OCI-LY7 (cell line): ENCODE measurements around the gene MACC1. TPM values are rescaled to one million over a fixed set of nuclear protein-coding genes. Genes with fewer than 3 reads are reported as not detected.

Experiments
- BruUV-seq: library from RNA; stranded (reverse); fragments of 400-500 nt; replicated peaks from 2 replicates; lab custom pipeline; 2021; lab: Mats Ljungman, UMichigan
- CTCF ChIA-PET: fragments of 300-600 bp; sonication (Branson Sonifier 250); formaldehyde crosslinking; loops from one replicate; lab custom pipeline; 2022; ENCODE audit warnings: antibody characterized with exemption; ENCODE audit not compliant: unreplicated experiment; lab: Charles Lee
- POLR2A ChIA-PET: fragments of 300-600 bp; sonication (Branson Sonifier 250); formaldehyde crosslinking; loops from one replicate; lab custom pipeline; 2022; ENCODE audit warnings: antibody characterized with exemption; lab: Charles Lee
- DNase-seq: peaks from one replicate; pipeline ENCODE4 v3.0.0-alpha.2; 2015; ENCODE audit warnings: low spot score
- H2AFZ ChIP-seq: fragments of 200-600 bp; sonication (generic), shearing (Covaris generic); 2 replicates; pipeline ENCODE4 v1.6.1; 2014; ENCODE audit warnings: mild to moderate bottlenecking, antibody characterized with exemption, low read length, moderate library complexity
- H3K27ac ChIP-seq: fragments of 200-600 bp; sonication (generic); 2 replicates; pipeline ENCODE4 v1.5.1; 2014; ENCODE audit warnings: mixed run types, low read depth, mild to moderate bottlenecking, moderate library complexity, low read length, inconsistent platforms; ENCODE audit not compliant: poor library complexity, severe bottlenecking
- H3K36me3 ChIP-seq: fragments of 200-600 bp; sonication (generic); 2 replicates; pipeline ENCODE4 v1.6.1; 2014; ENCODE audit warnings: mild to moderate bottlenecking, antibody characterized with exemption, low read length, moderate library complexity, mixed read lengths; ENCODE audit not compliant: insufficient read depth
- H3K4me1 ChIP-seq: fragments of 200-600 bp; sonication (generic); 2 replicates; pipeline ENCODE4 v1.5.1; 2014; ENCODE audit warnings: mild to moderate bottlenecking, low read length; ENCODE audit not compliant: insufficient read depth, poor library complexity, severe bottlenecking
- H3K4me2 ChIP-seq: fragments of 200-600 bp; sonication (generic); 2 replicates; pipeline ENCODE4 v1.6.1; 2014; ENCODE audit warnings: mild to moderate bottlenecking, low read length
- H3K4me3 ChIP-seq: fragments of 200-600 bp; sonication (generic); 2 replicates; pipeline ENCODE4 v1.5.1; 2014; ENCODE audit warnings: mild to moderate bottlenecking, low read depth, low read length; ENCODE audit not compliant: poor library complexity, severe bottlenecking
- H3K79me2 ChIP-seq: fragments of 200-600 bp; sonication (generic); 2 replicates; pipeline ENCODE4 v1.6.1; 2016; ENCODE audit warnings: low read depth, mild to moderate bottlenecking, low read length, moderate library complexity, mixed read lengths; ENCODE audit not compliant: insufficient read depth
- H3K9me2 ChIP-seq: fragments of 200-600 bp; sonication (generic); 2 replicates; pipeline ENCODE4 v1.6.1; 2016; ENCODE audit warnings: mild to moderate bottlenecking, low read length, mixed read lengths; ENCODE audit not compliant: insufficient read depth
- H3K9me3 ChIP-seq: fragments of 200-600 bp; sonication (generic); 2 replicates; pipeline ENCODE4 v1.6.1; 2014; ENCODE audit warnings: mild to moderate bottlenecking, mixed run types, low read length, mixed read lengths
- H4K20me1 ChIP-seq: fragments of 200-600 bp; sonication (generic); 2 replicates; pipeline ENCODE4 v1.6.1; 2014; ENCODE audit warnings: mild to moderate bottlenecking, antibody characterized with exemption, low read length, moderate library complexity, mixed read lengths; ENCODE audit not compliant: insufficient read depth
- CTCF ChIP-seq: fragments of 200-600 bp; sonication (generic); conservative IDR thresholded peaks from 2 replicates; pipeline ENCODE4 v1.5.1; 2014; ENCODE audit warnings: mild to moderate bottlenecking, antibody characterized with exemption, low read length, moderate library complexity, mixed read lengths
- EZH2phosphoT487 ChIP-seq: fragments of 200-600 bp; sonication (generic); IDR thresholded peaks from 2 replicates; pipeline ENCODE4 v1.6.1; 2018; ENCODE audit warnings: low read depth, borderline replicate concordance, mild to moderate bottlenecking, mixed run types, antibody characterized with exemption, low read length, moderate library complexity, mixed read lengths
- intact Hi-C: fragments of 100-400 bp; cut with micrococcal nuclease; formaldehyde crosslinking; loops from one replicate; pipeline ENCODE4 v1.10.0; 2022; ENCODE audit not compliant: unreplicated experiment
- total RNA-seq, 2 experiments: library from RNA; depleted of rRNA in 1 of 2; stranded (reverse); fragments of >200 nt in 1 of 2; shearing (Covaris generic) in 1 of 2; gene quantifications; 2 replicates each; pipeline ENCODE4 v1.2.3, GENCODE V29; 2014 to 2022

The MACC1 gene
- total RNA-seq, 2 experiments from 2014 or later, result 5.0 to 11.1 TPM

DNA sequence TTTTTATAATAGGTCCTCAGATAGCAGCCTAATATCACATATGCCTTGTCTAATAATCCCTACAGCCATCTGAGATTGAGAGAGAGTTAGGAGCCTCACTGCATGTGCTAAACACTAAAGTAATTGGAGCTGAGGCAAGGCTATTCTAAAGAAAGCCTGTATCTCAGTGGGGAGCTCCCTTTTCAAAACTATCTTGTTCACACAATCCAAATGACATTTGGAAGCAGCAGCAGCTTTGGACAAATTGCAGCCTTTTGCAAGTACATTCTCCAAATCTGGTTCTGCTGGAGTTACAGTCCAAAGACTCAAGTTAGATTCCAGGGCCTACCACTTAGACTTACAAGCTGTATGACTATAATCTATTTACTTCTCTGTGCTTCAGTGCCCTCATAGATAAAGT is 104.5 kb downstream of the MACC1 start:
- ChIA-PET CTCF (no interaction called here), POLR2A (interaction anchor here (0.8 to 1.9 kb wide), 3 partner anchors 9 to 404 kb away, joined by 3 to 6 read pairs (median 3); partner anchors contain the start of gene POLR1F)
- intact Hi-C loops, result no loop called here
- BruUV-seq, result no TSS peak
- TF ChIP-seq EZH2phosphoT487, result no peak
- no peak for TF ChIP-seq CTCF
- H3K4me3 ChIP-seq, result no peak overlapping the region
- H3K4me2 ChIP-seq, result no peak overlapping the region
- H3K4me1 ChIP-seq, result peaks cover 21% of the 10 kb centered on the region
- H3K9me3 ChIP-seq, result no peaks in the 10 kb centered on the region
- H3K27ac ChIP-seq, result no peak overlapping the region
- no peaks in the 10 kb centered on the region for H3K79me2 ChIP-seq
- H4K20me1 ChIP-seq, result no peaks in the 10 kb centered on the region
- no peaks in the 10 kb centered on the region for H3K36me3 ChIP-seq
- H2AFZ ChIP-seq, result no peak overlapping the region
- no peaks in the 10 kb centered on the region for H3K9me2 ChIP-seq
- DNase-seq, result no peak

DNA sequence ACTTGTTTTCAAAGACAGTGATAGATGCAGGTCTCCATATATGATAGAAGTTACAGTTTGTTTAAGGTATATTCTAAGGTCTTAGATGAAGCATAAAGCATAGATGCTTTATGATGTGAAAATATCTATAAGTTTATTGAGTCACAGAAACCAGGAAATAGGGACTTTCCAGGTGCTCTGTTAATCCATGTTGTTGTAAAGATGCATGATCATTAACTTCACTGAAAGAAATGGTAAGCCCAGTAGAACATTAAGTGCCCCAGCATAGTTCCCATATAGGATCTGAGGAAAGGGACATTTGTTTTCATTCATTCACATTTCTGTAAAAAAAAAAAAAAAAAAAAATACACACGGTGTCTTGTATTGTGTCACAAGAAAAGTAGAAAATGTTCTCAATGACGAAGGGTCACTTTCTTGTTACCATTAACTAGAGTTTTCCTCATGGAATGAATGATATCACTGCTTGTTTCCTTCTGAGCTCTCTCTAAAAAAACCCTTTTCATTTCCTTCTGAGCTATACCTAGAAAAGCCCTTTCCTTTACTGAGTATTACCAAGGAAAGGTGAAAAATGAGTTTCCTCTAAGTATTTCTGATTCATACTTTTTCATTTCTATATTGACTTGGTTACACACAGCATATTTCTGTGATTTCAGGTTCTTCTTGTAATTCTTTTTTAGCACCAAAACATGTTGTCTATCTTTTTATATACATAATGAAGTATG is 105.2 kb downstream of the MACC1 start:
- Histone ChIP-seq H3K79me2 (no peaks in the 10 kb centered on the region), H3K4me2 (no peak overlapping the region), H3K27ac (no peak overlapping the region), H2AFZ (no peak overlapping the region), H3K4me3 (no peak overlapping the region), H3K4me1 (peaks cover 21% of the 10 kb centered on the region), H4K20me1 (no peaks in the 10 kb centered on the region), H3K36me3 (no peaks in the 10 kb centered on the region), H3K9me2 (no peaks in the 10 kb centered on the region), H3K9me3 (no peaks in the 10 kb centered on the region)
- ChIA-PET CTCF (no interaction called here), POLR2A (interaction anchor here (0.8 to 1.9 kb wide), 4 partner anchors 8 to 403 kb away, joined by 3 to 6 read pairs (median 3); partner anchors contain the start of gene POLR1F)
- TF ChIP-seq EZH2phosphoT487, result no peak
- no peak for TF ChIP-seq CTCF
- DNase-seq, result no peak
- BruUV-seq, result no TSS peak
- intact Hi-C loops, result no loop called here

- ChIA-PET CTCF (no interaction called here), POLR2A (interaction anchor here (1.4 kb wide), 1 partner anchor 27 kb away, joined by 4 read pairs; no protein-coding TSS in a partner anchor)
- intact Hi-C loops, result no loop called here
- H3K9me3 ChIP-seq, result no peaks in the 10 kb centered on the region
- no peaks in the 10 kb centered on the region for H4K20me1 ChIP-seq
- H3K36me3 ChIP-seq, result no peaks in the 10 kb centered on the region
- BruUV-seq, result no TSS peak
- no peaks in the 10 kb centered on the region for H3K9me2 ChIP-seq
- H3K79me2 ChIP-seq, result no peaks in the 10 kb centered on the region
- no peak overlapping the region for H3K27ac ChIP-seq
- TF ChIP-seq EZH2phosphoT487 (no peak), CTCF (no peak)
- H3K4me1 ChIP-seq, result no peaks in the 10 kb centered on the region
- H3K4me2 ChIP-seq, result no peak overlapping the region
- H2AFZ ChIP-seq, result no peak overlapping the region
- no peak overlapping the region for H3K4me3 ChIP-seq
- no peak for DNase-seq
Observed at GRCh38 chr7:20107582-20107981, 109.6 kb downstream of the MACC1 start.
